GM12878 (cell line): ENCODE measurements around the gene TTC33.
"Not testable (repeated sequence)": the region's sequence is repeated elsewhere in the genome, so short reads cannot be mapped to it uniquely, and the experiment has no call there.

Experiments
- MTA3 ChIP-seq: IDR thresholded peaks from 2 replicates; pipeline ENCODE4 v1.6.1; 2012; ENCODE audit warnings: low read length, inconsistent platforms, borderline replicate concordance
- ZBTB33 ChIP-seq: fragments of 450-650 bp; IDR thresholded peaks from 2 replicates; pipeline ENCODE4 v1.6.1; 2017; ENCODE audit warnings: mild to moderate bottlenecking
- TF ChIP-seq, protein P1 (sequence below), 3 experiments: IDR thresholded peaks in 2 of 3; conservative IDR thresholded peaks in 1 of 3; 2 replicates each; pipeline ENCODE4 v1.5.1; 2011; ENCODE audit warnings: low read depth in 3 of 3, low read length in 3 of 3, mild to moderate bottlenecking in 3 of 3, control low read depth in 2 of 3, moderate library complexity in 2 of 3, inconsistent platforms in 1 of 3, mixed read lengths in 1 of 3; ENCODE audit not compliant: control insufficient read depth in 2 of 3, insufficient read depth in 1 of 3; ENCODE audit errors: extremely low read depth in 1 of 3

DNA sequence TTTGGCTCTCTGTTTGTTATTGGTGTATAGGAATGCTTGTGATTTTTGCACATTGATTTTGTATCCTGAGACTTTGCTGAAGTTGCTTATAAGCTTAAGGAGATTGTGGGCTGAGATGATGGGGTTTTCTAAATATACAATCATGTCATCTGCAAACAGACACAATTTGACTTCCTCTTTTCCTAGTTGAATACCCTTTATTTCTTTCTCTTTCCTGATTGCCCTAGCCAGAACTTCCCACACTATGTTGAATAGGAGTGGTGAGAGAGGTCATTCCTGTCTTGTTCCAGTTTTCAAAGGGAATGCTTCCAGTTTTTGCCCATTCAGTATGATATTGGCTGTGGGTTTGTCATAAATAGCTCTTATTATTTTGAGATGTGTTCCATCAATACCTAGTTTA lies 192.6 kb downstream of the TTC33 start:
- TF ChIP-seq, protein P1, sequence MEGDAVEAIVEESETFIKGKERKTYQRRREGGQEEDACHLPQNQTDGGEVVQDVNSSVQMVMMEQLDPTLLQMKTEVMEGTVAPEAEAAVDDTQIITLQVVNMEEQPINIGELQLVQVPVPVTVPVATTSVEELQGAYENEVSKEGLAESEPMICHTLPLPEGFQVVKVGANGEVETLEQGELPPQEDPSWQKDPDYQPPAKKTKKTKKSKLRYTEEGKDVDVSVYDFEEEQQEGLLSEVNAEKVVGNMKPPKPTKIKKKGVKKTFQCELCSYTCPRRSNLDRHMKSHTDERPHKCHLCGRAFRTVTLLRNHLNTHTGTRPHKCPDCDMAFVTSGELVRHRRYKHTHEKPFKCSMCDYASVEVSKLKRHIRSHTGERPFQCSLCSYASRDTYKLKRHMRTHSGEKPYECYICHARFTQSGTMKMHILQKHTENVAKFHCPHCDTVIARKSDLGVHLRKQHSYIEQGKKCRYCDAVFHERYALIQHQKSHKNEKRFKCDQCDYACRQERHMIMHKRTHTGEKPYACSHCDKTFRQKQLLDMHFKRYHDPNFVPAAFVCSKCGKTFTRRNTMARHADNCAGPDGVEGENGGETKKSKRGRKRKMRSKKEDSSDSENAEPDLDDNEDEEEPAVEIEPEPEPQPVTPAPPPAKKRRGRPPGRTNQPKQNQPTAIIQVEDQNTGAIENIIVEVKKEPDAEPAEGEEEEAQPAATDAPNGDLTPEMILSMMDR (IDR thresholded peaks at IDR 0.05 in 2 of 3, conservative IDR thresholded peaks at IDR 0.05 in 1 of 3; ENCODE audit: control insufficient read depth in 2 of 3, extremely low read depth in 1 of 3, insufficient read depth in 1 of 3, low read depth in 3 of 3, low read length in 3 of 3) = not testable (repeated sequence)
- not testable (repeated sequence) for TF ChIP-seq ZBTB33, MTA3
